GM21381 (cell line): ENCODE results near the gene HNRNPA0.
A peak's percentile ranks its signal among the peaks of the same experiment; 100 is the strongest.
"Not testable (repeated sequence)": the region's sequence is repeated elsewhere in the genome, so short reads cannot be mapped to it uniquely, and the experiment has no call there.

ENCODE experiments used
- ATAC-seq: cut with Tn5 transposase; IDR thresholded peaks from one replicate; pipeline ENCODE4 v1.9.1; 2021; ENCODE audit warnings: mild to moderate bottlenecking, moderate library complexity; ENCODE audit not compliant: unreplicated experiment

The HNRNPA0 gene

DNA sequence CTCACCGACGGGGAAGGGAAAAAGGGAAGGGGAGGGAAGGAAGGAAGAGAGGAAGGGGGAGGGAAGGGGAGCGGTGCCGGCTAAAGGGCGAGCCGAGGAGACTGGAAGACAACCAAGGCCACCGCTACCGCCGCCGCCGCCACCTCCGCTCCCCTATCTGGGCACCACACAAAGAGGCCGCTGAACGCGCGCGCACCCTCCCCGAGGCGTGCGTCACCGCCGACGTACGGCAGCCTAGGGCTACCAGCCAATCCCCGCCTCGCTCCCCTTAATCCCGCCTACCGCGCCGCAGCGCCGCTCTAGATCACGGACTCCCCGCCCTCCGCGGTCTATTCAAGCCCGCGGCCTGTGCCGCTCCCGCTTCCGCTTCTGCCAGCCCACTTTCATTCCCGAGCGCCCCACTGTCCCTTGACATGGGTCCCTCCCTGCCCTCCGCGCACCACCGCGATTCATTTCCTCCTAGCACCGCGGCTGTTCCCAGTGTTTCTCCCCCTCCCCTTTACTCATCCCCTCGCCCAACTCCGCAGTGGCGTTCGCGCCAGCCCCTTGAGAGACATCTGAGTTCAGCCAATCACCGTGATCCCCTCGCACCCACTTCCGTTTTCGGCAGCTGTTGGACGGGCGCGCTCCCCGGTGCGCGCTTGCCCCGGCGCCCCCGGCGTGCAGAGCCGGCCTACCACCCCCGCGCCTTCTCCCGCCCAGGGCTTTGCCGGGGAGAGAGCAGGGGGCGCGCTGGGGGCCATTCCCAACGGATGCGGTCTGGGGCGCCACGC is at the start of gene HNRNPA0:
Gene HNRNPA0, minus strand, starts transcription at position 176 of the 773 bp plus-strand sequence. CDS start 297 bp downstream, outside the sequence.
- ATAC-seq = peak; percentile 73

DNA sequence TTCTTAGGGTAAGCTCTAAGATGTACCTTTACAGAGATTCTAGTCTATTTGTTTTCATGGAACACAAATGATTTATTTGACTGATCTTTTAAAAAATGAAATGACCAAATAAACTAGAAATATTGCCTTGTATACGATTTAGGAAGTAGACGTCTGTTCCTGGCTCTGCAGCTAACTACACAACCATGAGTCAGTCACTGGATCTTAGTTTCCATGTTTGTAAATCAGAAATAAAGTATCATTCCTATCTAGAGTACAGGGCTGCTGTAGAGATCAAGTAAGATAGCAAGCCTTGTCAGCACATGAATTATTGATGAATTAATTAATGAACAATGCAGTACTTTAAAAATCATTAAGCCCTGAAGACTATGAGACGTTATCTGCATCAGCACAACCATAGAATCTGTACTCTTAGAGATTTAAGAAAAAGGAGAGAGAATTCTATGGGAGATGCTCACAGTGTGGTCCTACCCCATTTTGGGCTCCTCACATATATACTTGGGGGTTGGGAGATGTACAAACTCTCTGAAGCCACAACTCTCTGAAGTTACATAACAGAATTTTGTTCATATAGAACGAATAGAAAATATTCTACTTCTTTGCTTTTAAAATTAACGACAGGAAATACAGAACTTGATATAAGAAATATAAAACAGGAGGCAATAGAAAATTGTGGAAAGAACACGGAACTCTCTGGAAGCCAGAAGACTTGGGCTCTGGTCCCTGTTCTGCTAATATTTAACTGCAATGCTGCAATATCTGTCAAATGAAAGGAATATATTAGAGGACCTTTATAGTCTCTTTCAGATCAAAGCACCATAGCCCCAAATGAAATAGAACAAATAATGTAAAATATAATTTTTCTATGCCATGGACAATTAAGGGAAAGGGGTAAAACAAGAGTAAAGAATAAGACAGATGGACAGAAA is 48.4 kb upstream of the HNRNPA0 start:
- no peak for ATAC-seq

DNA sequence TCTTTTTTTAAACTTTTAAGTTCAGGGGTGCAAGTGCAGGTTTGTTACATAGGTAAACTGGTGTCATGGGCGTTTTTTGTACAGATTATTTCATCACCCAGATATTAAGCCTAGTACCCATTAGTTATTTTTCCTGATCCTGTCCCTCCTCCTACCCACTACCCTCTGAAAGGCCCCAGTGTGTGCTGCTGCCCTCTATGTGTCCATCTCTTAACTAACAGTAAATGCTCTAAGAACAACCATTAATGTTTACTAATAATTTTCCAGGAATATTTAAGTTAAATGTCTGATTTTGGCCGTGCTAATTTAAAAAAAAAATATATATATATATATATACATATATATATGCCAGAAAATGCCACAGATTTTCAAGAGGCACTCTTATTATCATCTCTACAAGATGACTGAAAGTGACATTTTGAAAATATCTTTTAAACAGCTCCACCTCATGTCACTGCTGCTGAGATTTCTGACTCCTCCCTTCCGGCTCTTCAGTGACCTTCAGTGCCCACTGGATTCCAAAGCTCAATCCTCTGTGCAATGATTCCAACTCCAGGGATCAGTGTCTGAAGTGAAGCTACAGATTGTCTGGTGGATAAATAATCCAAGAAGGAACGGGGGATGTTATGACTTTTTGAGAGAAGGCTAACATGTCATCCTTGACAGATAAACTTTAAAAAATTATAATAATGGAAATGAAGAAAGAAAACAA is 46.7 kb upstream of the HNRNPA0 start:
- no peak for ATAC-seq

DNA sequence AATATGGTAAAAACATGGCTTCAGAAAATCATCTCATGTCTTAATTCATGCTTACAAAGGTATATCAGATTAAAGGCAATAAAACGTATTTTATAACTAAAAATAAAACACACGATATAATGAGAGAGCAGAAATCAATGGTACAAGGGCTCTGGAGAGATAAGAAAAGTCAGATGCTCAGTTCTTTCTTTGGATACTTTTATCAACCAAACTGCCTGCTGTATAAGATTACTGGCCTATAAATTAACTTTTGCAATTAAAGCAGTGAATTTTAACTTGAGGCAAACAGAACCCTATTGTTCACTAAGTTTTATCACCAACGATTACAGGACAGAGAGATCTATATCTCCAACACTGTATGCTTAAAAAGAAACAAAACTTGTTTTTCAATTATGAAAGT is 42.1 kb upstream of the HNRNPA0 start:
- no peak for ATAC-seq

DNA sequence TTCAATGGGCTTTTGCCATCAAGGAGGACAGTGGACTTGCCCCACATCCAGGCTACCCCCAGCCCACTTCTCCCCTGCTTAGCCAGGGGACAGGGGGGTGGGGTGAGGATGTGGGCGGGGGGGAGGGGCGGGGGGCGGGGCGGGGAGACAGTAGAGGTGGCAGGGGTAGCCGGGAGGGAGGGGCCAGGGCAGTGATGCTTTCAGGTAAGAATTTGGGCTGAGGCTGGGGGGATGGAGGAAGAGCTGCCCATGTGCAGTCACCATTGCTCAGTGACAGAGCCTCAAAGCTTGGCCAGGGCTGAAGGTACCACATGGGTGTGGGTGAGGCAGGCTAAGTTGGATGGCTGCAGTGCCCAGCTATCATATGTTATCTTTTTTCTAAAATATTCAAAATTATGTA is 40.7 kb upstream of the HNRNPA0 start:
- ATAC-seq = no peak

DNA sequence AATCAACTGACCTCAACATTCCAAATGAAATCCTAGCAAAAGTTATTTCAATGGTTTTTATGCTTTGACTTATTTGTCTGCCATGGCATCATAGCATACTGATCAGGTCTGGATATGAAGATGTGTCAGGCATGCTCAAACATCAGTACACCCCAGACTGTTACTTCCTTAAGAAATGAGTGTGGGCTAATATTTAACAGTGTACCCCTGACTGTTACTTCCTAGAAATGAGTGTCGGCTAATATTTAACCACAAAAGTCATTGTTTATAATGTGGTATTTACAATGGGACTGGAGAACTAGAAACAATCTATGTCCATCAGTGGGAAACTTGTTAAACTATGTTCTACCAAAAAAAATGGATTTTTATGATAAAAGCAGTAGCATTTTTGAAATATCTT is 38.1 kb upstream of the HNRNPA0 start:
- ATAC-seq = peak; percentile 57

DNA sequence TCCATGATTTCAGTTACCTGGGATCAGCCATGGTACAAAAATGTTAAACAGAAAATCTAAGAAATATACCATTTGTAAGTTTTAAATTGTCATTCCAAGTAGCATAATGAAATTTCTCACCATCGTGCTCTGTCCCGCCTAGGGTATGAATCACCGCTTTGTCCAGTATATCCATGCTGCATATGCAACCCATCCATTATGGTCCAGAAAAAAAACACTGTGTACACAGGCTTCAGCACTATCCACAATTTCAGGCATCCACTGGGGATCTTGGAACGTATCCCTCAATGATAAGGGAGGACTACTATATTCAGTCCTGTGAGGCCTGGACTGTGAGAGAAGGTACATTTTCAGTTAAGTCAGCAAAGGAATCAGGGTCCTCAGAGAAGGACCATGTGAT is 37.6 kb upstream of the HNRNPA0 start:
- no peak for ATAC-seq

DNA sequence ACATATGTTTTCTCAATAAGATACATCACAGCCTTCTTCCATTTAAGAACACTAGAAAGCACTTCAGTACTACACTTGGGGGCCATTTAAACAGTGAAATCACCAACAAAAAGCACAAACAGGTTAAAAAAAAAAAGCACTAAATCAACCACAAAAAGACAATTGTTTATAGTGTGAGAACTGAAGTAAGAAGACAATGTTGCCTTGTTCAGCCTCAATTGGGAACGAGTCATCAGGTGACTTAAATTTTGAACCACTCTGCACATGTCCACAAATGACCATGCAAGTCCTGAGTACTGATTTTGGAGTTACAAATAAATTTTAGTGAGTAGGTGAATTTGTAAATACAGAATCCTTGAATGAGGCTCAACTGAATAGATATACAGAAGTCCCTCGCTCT is 37.2 kb upstream of the HNRNPA0 start:
- ATAC-seq = no peak

DNA sequence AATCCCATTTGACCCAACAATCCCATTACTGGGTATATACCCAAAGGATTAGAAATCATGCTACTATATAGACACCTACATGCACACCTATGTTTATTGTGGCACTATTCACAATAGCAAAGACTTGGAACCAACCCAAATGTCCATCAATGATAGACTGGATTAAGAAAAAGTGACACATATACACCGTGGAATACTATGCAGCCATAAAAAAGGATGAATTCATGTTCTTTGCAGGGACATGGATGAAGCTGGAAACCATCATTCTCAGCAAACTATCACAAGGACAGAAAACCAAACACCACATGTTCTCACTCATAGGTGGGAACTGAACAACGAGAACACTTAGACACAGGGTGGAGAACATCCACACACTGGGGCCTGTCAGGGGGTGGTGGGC is 34.4 kb upstream of the HNRNPA0 start:
- ATAC-seq = not testable (repeated sequence)

DNA sequence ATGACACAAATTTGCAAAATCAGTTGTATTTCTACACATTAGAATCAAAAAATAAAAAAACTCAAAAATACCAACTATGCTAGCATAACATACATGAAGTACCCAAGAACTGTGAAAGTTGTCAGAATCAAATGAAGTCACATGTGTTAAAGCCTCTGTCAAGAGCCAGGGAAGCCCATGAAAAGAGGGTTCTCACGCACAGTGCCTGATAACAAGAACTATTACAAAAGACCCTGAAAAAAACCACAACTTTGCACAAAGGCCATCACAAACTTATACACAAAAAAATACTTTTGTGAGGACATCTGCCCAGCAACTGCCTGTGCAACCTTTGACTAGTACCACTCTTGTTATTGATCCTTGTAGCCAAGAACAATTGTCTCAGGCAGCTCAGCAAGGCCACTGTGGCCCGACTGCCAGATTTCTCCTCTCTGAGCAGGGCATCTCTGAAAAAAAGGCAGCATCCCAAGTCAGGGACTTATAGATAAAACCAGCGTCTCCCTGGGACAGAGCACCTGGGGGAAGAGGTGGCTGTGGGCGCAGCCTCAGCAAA is 28.9 kb upstream of the HNRNPA0 start:
- no peak for ATAC-seq

DNA sequence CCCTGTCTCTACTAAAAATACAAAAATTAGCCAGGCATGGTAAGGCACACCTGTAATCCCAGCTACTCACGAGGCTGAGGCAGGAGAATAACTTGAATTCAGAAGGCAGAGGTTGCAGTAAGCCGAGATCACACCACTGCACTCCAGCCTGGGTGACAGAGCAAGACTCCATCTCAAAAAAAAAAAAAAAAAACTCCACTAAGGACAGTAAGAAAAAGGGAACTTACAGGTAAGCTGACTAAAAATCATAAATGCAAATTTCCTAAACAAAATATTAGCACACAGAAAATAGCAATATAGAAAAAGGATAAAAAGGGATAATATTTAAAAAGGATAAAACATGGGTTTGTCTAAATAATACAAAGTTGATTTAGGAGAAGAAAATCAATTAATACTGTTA is 27.9 kb upstream of the HNRNPA0 start:
- ATAC-seq = no peak

DNA sequence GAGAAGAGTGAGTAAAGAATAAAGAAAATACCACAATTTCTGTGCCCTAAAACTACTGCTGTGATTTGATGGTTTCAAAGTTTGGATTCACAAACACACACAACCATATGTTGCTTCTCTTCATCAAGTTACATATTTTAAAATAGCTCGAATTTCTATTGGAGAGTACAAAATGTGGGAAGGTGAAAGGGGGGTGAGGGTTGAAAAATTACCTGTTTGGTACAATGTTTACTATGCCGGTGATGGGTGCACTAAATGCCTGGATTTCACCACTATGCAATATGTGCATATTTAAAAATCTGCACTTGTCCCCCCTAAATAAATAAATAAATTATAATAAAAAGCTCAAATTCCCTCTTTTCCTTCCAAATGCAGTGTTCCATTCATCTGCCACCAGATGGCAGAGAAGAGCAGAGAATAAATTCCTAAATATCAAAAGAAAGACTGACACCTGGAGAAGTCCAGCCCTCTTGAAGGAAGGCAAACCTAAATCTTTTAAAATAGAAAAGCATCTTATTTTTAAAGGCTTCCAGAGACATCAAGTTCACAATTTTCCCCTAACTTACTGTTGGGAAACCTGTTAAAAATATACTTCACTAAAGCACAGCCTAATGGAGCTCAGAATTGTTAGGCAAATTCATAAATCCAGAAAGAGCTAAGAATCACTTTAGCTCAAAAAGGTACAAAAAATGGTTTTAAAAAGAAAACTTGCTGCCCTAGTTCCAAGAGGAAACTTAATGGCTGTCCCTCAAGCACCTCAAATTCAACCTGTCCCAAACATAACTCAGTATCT is 24.8 kb upstream of the HNRNPA0 start:
- no peak for ATAC-seq

DNA sequence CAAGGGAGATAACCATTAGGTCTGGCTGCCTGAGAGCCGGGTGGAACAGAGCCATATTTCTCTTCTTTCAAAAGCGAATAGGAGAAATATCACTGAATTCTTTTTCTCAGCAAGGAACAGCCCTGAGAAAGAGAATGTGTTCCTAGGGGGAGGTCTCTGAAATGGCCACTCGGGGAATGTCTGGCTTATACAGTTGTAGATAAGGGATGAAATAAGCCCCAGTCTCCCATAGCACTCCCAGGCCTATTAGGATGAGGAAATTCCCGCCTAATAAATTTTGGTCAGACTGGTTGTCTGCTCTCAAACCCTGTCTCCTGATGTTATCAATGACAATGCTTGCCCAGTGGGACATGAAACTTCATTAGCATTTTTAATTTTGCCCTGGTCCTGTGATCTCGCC is 13.8 kb upstream of the HNRNPA0 start:
- not testable (repeated sequence) for ATAC-seq

DNA sequence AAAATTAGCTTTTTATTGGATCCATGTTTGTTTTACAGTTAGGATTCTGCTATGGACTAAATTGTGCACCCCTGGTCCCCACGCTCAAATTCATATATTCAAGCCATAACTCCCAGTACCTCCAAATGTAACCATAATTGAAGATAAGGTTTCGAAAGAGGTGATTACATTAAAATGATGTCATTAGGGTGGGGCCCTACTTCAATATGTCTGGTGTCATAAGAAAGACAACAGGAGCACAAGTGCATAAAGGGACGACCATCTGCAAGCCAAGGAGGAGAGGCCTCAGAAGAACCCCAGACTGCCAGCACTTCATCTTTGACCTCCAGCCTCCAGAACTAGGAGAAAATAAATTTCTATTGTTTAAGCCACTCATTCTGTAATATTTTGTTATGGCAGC is 7.4 kb upstream of the HNRNPA0 start:
- no peak for ATAC-seq

DNA sequence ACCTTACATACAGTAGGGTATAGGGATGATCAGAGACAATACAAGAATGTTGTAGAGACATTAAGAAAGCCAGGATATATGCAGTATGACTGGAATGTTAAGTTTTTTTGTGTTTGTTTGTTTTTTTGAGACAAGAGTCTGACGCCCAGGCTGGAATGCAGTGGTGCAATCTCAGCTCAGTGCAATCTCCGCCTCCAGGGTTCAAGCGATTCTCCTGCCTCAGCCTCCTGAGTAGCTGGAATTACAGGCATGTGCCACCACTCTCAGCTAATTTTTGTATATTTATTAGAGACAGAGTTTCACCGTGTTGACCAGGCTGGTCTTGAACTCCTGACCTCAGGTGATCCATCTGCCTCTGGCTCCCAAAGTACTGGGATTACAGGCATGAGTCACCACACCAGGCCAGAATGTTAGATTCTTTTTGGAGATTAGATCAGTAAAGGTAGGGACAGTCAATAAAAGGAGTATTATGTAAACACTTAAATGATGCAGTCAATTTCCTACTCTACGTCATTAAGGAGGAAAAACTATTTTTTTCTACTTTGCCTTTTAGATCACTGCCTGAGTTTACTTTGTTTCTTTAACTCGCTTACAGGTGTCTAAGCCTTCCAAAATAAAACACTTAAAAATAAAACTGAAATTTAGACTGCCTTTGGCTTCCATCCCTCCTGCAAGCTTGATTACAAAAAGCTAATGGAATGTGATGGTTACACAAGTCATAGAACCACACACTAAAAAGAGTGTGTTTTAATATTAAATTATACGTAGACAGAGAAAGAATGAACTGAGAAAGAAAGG is 6.8 kb upstream of the HNRNPA0 start:
- no peak for ATAC-seq

DNA sequence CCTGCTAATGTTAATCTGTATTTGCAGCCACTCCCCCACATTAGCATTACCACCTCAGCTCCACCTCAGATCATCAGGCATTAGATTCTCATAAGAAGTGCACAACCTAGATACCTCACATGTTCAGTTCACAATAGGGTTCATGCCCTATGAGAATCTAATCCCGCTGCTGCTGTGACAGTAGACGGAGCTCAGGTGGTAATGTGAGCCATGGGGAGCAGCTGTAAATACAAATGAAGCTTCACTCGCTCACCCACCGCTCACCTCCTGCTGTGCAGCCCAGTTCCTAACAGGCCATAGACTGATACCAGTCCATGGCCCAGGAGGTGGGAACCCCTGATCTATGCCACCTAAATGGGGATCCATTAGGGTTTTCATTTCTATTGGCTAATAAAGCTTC is 6.1 kb upstream of the HNRNPA0 start:
- no peak for ATAC-seq

DNA sequence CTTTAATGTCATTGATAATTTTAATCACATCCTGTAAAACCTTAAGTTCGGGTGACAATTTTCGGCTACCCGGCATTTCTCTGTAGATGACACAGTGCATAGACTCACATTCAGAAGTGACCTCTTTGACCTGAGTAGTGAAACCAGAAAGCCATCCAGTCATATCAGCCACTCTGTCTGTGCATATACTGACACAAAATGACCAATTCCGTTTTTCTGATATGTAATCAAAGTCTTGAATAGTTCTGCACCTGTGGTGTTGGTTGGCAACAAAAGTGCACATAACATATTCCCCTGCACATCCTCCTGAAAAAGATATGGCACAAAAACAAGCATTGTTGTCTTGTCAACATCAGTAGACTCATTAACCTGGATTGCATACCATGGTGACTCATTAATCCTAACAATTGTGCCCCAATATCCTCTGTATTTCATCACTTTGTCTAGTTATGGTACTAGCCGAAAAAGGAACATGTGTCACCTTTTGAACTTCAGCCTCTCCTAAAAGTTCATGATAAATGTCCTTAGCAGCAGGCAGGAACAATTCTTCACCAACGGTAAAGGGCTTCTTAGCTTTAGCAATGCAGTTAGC is 4.6 kb upstream of the HNRNPA0 start:
- ATAC-seq = peak; percentile 25

DNA sequence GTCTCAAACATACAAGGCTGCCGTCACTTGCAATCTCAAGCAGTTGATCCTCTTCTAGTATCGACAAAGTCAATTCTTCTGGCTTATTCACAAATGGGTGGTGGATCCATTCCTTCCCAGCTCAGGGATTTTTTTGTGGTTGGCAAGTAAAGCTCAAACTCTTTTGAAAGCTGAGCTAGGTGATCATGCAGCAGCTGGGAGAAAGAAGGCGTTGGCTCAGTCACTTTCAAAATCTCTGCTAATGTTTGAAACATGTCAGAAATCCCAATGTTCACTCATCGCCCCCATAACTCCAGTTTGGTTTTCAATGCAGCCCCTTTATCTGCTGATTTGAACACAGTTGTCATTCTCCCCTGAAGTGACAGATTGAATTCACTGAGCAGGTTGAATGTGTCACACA is 4.0 kb upstream of the HNRNPA0 start:
- no peak for ATAC-seq

DNA sequence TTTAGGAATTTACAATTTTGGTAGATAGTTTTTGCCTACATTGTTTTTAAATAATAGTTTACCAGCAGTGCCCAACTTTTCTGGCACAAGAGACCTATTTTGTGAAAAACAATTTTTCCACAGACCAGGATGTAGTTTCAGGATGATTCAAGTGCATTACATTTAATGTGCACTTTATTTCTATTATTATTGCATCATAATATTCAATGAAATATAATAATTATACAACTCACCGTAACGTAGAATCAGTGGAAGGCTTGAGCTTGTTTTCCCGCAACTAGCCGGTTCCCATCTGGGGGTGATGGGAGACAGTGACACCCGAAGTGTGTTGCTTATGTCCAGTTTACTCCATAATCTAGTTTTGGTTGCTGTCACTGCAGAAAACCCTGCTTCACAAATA is 3.5 kb upstream of the HNRNPA0 start:
- ATAC-seq = no peak
